GM15510 (cell line): ENCODE data around the gene PCSK4.
A peak's percentile ranks its signal among the peaks of the same experiment; 100 is the strongest.

Experiments used
- POLR2A ChIP-seq: IDR thresholded peaks from 3 replicates; pipeline ENCODE4 v1.6.1; 2011; ENCODE audit warnings: borderline replicate concordance; ENCODE audit not compliant: insufficient read length; ENCODE audit errors: extremely low read depth

The PCSK4 gene

DNA sequence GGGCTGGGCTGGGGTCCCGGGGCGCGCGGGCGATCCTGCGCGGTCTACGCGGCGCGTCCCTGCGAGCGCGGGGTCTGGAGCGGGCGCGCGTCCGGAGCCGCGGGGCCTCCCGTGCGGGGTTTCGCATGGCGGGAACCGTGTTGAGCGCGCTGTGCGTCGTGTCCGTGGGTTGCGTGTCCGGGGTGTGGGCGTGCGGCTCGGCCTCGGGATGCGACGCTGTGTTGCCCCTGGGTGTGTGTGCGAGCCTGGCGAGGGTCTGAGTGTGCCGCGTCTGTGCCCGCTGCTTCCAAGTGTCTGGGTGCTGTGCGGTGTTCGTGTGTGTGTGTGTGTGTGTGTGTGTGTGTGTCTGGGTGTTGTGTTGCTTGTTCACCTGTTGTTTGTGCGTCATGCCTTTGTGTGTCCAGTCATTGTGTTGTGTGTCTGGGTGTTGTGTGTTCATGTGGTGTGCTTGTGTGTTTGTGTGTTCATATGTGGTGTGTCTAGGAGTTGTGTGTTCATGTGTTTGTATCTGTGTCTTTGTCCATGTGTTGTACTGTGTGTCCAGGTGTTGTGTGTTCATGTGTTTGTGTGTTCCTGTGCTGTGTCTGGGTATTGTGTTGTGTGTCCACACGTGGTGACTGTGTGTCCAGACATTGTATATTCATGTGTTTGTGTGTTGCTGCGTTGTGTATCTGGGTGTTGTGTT is 34.3 kb upstream of the PCSK4 start:
- TF ChIP-seq POLR2A: no peak

DNA sequence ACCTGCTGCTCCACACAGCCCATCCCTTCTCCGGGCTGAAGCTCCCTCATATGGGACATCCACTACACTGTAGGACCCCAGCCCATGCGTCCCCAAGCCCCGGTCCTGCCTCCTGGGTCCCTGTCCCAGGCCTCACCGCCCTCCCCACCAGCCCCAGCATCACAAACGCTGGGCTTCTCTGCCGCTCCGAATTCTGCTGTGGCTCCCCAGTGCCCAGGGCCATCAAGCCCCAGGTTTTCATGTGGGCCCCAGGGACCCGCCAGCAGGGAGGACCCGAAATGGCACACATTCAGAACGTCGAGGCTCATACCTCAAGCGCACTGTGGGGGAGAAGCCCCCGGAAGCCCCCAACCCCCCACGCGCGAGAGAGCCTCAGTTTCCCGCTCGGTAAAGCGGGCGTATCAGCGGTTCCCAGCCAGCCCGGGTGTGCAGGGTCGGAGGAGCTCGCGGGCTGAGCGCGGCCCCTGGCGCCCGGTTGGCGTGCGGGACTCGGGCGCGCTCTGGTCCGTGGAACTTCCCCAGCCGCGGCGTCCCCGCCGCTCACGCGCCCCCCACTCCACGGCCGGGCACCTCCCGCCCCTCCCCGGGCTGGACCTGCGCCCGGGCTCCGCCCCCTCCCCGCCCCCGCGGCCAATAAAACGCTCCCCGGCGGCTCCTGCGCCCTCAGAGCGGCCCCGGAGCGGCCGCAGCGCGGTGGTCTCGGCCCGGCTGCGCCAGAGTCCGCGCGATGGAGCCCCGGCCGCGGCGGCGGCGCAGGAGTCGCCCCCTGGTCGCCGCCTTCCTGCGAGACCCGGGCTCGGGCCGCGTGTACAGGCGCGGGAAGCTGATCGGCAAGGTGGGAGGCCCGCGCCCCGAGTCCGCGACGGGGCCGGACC is 33.5 kb upstream of the PCSK4 start, which contains the start of gene PLK5:
TSS of gene PLK5 (plus strand) at position 666 of the 875 bp plus-strand sequence. CDS start 2,920 bp downstream, outside the sequence.
- no peak for TF ChIP-seq POLR2A

DNA sequence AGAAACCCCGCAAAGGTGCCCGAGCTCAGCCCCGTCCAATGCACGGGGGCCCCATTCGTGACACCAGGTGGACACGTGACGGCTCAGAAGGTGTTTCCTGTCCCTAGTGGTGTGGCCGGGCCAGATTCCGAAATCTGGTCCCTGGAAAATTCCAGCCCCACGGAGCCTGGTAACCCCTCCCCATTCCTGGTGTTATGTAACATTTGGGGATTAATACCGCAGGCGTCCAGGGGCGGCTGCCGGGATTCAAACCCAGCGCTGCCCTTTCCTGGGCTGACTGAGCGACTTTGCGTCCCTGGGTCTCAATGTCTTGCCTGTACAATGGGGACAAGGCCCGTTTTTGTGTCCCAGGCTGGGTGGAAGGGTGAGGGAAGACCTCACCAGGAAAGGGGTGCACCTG is 32.7 kb upstream of the PCSK4 start:
- no peak for TF ChIP-seq POLR2A

DNA sequence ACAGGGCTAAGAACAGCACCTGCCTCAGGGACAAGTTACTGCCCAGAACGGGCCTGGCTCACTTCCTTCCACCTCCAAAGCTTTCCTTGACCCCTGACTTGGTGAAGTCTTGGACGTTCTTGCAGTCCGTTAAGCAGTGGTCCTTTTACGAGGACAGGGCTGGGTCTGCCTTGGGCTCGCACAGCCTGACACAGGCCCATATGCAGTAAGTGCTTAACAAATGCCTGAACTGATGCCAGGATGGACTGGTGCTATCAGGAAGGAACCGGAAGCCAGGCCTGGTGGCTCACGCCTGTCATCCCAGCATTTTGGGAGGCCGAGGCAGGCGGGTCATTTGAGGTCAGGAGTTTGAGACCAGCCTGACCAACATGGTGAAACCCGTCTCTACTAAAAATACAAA is 31.9 kb upstream of the PCSK4 start:
- TF ChIP-seq POLR2A: no peak

DNA sequence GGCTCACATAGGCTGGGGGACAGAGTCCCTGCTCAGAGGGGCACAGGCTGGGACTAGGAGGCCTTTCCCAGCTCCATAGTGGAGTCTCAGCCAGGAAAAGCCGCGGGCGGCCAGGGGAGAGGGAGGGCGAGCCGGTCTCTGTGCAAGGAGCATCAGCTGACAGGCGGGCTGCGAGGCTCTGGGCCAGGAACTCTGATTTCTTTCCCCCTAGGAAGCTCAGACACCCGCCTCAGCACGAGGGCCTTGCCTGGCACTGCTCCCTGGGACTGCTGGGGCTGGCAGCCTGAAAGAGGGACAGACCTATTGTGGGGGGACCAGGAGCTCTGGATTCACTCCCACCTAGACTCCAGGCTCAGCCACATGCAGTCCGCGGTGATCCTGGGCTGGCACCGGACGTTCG is 31.5 kb upstream of the PCSK4 start:
- no peak for TF ChIP-seq POLR2A

DNA sequence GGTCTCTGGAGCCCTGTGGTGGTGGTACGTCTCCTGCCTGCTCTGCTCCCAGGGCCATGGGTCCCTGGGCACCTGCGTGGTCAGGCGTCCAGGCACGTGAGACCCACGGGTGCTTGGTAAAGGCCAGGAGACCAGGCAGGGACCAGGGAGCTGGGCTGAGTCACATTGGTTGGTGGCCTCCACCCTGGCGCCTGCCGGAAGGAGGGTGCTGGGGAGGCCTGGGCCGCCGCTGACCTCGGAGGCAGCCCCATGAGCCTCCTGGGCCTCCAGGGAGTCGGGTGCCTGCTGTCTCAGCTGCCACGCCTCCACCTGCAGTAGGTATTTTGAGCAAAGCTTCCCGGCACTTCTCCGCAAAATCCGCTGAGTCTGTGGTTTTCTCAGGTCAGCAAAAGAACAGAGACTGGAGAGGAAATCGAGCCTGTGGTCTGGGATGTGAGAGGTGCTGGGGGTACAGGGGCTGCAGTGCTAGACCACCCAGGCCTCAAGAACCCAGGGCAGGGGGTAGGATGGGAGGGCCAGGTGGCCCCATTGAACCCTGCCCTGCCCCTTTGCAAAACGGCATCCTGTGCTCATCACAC is 30.1 kb upstream of the PCSK4 start:
- no peak for TF ChIP-seq POLR2A

DNA sequence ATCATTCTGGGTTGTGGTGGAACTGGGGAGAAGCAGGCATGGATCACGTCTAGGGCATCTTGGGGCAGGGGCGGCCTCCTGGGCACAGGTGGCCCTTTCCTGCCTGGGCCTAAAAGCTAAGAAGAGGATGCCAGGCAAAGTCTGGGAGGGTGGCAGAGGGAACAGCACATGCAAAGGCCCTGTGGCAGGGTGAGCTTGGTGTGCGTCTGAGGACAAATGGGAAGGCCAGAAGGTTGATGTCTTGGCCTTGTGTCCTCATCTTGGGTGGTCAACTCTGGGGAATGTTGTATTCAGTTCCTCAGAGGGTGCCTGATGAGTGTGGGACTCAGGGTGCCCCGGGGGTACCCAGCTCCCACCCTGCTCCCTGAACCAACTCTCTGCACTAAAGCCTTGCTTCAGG is 28.3 kb upstream of the PCSK4 start:
- TF ChIP-seq POLR2A: no peak

DNA sequence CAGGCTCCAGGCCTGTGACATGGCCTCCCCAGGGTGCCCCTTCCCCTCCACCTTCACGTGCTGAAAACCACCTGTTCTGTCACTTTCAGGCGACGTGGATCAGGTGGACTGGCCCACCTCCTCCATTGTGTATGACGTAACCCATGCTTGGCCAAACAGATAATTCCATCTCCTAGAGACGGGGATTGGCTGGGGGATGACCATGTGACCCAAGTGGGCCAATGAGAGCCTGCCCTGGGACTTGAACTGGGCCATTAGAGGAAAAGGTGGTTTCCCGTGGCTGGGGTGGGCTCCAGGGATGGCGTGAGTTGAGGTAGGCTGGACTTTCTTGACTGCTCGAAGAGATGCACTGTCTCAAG is 26.2 kb upstream of the PCSK4 start:
- no peak for TF ChIP-seq POLR2A

DNA sequence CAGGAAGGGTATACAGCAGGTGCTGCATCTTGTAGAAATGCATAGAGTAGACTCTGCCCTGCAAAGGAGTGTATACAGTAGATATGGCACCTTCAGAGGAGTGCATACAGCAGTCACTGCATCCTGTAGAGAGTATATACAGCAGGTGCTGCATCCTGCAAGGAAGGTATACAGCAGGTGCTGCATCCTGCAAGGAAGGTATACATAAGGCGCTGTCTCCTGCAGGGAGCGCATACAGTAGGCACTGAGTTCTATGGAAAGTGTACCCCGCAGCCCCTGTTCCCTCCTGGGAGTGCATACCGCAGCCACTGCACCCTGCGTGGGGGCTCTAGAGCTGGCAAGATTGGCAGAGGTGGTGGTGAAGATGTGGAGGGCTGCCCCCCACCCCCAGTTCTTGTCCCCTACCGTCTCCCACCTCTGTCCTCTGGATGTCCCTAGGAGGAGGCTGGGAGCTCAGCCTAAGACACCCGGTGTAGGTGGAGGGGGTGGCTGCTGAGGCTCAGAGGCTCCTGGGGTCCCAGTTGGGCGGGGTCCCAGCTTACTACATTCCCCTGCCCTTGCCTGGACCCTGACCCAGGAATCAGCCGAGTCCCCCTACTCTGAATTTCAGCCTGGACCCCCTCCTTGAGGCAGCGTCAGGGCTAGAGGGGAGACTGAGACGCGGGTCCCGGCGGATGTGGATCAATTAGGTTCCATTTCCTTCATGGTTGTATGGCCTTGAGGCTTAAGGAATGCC is 25.0 kb upstream of the PCSK4 start:
- no peak for TF ChIP-seq POLR2A

DNA sequence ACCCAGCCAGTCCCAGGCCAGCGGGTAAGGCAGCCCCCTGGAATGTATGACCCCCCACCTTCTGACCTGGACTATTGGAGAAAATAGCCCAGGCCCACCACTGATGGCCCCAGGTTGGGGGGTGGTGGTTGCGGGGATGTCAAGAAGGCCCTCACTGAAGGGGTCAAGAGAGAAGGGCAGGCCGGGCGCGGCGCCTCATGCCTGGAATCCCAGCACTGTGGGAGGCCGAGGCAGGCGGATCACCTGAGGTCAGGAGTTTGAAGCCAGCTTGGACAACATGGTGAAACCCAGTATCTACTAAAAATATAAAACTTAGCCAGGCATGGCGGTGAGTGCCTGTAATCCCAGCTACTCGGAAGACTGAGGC is 24.1 kb upstream of the PCSK4 start:
- TF ChIP-seq POLR2A: no peak

DNA sequence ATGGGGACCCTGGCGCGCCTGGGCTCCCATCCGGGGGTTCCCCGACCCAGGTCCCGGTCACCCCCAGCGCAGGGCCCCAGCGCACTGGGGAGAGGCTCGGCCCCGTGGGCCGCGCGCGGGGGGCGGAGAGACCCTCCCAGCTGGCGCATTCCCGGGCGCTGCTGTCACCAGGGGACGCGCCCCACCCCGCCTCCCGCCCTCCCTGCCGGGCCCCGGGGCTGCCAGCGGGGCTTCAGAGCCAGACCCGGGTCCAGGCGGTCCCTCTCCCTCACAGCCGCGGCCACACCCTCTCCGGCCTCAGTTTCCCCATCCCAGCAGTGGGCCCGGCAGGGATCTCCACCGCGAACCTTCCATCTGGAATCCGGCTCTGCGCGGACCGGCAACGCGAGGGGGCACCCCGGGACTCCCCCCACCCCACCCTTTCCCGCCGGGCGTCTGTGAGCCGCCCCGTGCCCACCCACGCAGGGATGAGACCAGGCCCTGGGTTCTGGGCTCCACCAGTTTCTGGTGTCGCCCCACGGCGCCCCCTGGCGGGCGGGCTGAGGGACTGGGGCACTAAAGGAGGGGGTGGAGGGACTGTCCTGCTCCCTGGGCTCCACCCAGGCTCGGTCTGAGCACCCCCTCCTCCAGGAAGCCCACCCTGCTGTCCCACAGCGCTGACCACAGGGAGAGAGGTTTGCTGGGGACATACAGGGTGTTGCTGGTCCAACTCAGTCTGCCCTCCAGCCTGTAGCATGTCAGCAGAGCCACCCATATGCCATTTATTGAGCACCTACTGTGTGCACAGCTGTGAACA is 23.5 kb upstream of the PCSK4 start:
- no peak for TF ChIP-seq POLR2A

DNA sequence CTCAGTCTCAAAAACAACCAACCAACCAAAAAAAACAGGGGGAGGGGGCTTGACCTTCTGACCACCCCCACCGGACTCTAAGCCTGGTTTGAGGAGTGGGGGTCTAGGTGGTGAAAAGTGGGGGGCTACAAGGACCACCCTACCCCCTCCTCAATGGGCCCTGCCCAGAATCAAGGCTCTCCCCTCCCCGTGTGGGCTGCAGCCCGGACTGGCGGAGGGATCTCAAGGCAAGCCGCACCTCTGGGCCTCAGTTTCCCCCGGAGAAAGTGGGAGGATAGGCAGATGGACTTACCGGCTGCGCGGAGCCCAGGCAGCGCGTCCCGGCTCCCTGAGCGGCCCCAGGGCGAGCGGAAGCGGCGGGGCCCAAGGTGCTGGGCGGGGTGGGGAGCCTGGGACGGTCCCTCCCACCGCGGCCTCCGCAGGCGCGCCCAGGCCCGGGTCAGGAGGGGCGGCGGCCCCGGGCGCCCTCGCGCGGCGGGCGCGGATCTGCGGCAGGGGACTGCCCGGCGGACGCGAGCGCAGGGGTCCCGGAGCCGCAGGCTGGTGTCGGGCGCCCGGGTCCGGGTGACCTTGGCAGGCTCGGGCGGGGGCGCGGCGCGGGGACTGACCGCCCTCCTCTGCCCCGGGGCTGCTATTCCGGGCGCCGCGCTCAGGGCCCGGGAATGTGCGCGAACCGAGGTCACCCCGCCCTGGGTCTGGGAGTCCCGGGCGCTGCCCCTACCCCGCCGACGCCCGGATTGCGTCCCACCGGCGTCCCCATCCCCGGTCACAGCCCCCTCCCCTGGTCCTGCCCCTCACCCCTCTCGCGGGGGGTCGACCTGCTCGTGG is 22.7 kb upstream of the PCSK4 start, which contains the start of gene ADAMTSL5:
TSS of gene ADAMTSL5 (minus strand) at position 349 of the 828 bp plus-strand sequence. CDS start 2,076 bp downstream, outside the sequence.
- TF ChIP-seq POLR2A: peak; percentile 42
